ENCODE data around the gene TYW5.
A peak's percentile ranks its signal among the peaks of the same experiment; 100 is the strongest.
"Not testable (repeated sequence)": the region's sequence is repeated elsewhere in the genome, so short reads cannot be mapped to it uniquely, and the experiment has no call there.

TYW5 gene

DNA sequence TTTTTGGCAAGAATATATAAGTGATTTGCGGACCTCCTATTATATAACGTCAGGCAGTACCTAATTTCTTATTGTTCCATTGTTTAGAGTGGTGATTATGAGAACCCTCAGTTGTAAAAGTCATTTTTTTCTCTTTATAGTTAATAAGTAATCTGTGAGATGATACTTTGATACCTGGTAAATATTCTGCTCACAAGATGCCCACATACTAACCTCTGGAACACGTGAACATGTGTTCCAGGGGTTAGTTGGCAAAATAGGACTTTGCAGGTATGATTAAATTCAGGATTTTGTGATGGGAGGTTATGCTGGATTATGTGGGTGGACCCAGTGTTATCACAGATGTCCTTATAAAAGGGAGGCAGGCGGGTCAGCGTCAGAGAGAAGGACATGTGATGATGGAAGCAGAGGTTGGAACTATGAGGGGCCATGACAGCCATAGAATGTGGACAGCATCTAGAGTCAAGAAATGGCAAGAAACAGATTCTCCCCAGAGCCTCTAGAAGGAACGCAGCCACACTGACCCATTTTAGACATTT lies 16.9 kb upstream of the TYW5 start:
- DNase-seq, result no peak

DNA sequence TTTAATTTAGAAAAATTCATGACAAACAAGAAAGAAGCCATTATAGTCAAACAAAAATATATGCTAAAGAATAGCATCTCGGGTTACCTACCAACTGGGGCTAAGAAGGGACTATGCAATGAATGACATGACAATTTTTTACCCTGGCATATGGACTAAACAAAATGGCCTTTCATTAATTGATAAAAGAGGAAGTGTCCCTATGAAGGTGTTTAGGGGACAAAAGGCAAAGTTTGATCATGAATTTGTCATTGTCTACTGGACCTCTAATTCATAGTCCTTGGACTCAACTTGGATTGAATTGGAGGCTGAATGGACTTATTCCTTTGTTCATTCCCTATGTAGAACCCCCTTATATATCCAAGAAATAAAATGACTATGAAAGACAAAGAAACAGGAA lies 12.8 kb upstream of the TYW5 start:
- no peak for DNase-seq

DNA sequence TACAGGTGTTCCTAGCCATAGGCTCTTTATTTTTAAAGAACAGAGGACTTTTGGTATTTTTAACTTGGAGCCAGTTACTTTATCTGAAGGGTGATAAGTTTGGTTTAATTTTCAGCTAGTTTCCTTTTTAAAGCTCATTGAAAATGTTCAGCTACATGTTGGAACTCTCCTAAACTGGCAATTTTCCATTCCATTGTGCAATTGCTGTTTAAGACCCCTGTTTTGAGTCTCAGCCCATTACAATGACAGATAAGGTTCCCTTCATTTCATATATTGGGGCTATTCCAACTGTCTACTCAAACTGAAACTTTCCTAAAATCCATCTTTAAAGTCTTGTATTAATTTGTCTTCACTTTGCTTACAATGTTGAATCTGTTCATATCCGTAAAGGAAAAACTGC lies 11.7 kb upstream of the TYW5 start:
- DNase-seq, result no peak

DNA sequence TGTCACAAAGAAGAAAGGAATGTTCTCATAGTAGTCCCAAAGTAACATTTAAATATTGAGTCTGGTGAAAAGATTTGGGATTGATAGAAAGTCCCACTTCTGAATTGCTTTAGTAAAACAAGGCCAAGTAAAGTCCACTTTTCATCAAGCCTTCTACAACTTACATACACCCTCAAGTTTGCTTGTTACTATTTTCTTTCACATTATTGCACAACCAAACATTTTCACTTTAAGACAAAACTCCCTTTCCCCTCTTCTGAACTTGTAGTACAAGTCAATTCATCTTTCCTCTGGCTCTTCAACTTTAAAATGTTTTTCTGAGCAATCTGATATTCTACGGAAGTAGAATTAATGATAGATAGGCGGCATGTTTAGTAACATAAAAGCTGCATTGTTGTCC lies 11.1 kb upstream of the TYW5 start:
- DNase-seq, result no peak

DNA sequence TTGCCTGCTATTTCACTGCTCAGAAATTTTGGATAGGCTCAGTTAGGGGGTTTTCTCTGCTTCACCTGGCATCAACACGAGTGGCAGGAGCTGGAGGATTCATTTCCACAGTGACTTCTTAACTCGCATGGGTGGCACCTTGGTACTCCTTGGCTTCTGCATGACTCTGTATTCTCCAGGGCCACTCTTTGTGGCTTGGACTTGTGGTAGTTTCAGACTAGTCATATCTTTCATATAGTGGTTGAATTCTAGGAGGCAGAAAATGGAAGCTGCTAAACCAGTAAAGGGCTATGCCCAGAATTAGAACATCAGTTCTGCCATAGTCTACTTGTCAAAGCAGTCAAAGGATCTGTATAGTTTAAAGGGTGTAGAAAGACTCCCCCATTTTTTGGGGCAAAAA lies 6.9 kb upstream of the TYW5 start:
- DNase-seq, result no peak

DNA sequence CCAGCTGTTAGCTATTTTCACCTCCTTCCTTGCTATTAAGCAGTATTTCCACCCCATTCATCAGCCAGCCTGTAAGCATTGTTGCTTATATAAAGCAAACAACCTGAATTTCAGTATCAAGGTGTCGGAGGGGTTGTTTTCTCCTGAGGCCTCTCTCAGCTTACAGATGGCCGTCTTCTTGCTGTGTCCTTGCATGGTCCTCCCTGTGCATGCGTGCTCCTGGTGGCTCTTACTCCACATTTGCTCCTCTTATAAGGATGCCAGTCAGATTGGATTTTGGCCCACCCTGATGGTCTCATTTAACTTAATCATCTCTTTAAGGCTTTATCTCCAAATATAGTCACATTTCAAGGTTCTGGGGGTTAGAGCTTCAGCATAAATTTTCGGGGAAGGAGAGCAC lies 2.7 kb upstream of the TYW5 start:
- no peak for DNase-seq

DNA sequence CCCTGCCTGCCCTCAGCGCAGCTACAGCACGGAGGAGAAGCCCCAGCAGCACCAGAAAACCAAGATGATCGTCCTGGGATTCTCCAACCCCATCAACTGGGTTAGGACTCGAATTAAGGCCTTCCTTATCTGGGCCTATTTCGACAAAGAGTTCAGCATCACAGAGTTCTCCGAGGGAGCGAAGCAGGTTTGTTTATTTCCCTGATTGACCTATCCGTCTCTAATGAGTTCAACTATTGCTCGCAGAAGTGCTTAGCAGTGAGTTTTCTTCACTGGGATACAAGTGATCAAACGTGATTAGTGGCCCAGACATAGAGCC lies 730 bp upstream of the TYW5 start:
- no peak for DNase-seq

DNA sequence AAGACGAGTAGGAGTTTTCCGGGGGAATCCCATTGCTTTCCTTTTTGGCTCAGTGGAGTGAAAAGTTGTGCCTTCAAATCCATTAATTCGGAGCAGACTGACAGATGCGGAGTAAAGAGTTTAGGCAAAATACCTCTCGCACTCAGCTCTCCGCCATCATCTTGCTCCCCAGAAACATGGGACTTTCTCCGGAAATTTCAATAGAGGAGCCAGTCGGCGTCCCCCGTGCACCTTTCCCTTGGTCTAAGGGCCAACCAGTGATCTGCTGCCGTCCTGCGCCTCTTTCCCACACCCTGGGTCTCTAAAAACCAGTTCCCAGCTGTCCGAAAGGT lies 318 bp downstream of the TYW5 start:
- DNase-seq, result peak; percentile 71

DNA sequence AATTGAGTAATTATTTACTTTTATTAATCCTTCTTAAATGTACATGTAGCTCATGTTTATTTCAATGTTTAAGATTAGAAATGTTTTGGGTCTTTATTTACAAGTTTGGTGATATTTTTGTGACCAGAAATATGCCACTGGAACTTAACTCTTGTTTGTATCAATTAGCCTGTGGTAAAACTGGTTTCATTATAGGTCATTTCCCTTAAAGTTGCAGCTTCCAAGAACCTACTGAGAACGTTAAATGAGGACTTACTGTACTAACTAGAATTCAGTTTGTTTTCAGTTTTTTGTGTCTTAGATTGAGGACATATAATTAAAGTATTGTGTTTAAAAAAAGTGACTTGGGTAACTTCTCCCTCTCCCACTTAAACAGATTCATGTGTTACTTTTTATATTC lies 4.3 kb downstream of the TYW5 start:
- DNase-seq, result no peak

DNA sequence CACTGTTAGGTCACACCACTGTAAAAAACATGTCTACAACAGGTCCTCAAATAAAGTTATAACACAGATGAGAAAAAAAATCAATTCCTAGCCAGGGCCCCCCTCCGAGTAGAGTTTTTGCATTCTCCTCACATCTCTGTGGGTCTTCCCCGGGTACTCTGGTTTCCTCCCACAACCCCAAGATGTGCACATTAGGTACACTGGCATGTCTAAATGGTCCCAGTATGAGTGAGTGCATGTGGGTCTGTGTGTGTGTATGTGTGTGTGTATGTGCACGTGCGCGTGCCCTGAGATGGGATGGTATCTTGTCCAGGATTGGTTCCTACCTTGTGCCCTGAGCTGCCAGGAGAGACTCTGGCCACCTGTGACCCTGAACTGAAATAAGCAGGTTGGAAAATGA lies 4.9 kb downstream of the TYW5 start:
- DNase-seq, result no peak

DNA sequence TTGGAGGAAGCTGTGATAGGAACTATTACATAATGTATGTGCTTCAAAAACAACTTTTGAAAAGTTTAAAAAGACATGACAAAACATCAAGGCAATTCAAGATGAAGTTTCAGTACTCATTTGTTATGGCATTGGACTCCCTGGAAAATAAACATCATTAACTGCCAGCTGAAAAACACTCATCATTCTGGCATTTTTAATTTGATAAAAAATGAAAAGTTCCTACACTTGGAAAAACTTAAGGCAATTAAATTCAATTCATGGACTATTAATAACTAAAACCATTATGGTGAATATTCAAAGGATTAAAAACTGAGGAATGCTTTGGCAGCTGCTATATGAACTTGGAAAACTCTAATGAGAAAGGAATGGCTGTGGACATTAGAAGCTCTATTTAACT lies 8.5 kb downstream of the TYW5 start:
- DNase-seq, result no peak

DNA sequence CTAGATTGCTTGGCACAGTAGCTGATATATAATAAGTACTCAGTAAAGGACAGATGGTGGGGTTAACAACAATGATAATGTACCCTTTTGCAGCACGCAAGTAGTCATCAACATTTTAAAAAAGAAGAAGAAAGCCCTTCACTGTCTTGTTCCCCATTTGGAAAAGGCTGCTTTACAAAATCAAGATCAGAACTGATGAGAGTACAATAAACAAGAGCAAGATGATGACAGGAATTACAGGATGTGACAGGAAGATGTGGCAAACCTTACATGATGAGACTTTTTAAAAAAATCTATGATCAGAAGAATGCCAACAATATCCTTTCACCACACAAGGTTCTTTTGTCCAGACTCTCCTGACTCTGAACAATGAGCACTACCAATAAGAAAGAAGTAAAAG lies 9.1 kb downstream of the TYW5 start:
- DNase-seq, result no peak

DNA sequence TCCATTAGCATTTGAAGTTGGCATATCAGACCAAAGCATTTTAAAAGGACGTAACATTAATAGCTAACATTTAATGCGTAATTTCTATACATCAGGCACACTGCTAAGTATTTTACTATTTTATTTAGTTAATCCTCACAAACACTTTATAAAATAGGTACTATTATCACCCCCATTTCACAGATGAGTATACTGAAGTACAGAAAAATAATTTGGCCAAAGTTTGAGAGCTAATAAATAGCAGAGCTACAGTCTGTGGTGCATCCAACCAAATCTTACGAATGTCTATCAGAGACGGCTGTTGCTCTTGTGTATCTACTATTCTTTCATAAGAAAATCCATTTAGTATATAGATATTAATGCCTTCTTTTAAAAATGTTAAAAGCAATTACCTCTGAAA lies 11.9 kb downstream of the TYW5 start:
- DNase-seq, result no peak

DNA sequence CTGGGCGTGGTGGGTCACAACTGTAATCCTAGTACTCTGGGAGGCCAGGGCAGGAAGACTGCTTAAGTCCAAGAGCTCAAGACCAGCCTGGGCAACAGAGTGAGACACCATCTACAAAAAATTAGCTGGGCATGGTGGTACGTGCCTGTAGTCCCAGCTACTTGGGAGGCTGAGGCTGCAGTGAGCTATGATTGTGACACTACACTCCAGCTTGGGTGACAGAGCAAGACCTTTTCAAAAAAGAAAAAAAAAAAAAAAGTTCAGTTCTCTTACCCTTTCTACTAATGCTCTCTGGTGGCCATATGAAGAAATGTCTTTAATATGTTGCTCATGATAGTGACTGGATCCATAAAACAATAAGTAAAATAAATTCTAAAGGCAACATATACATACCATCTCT lies 14.9 kb downstream of the TYW5 start:
- DNase-seq, result peak; percentile 26

DNA sequence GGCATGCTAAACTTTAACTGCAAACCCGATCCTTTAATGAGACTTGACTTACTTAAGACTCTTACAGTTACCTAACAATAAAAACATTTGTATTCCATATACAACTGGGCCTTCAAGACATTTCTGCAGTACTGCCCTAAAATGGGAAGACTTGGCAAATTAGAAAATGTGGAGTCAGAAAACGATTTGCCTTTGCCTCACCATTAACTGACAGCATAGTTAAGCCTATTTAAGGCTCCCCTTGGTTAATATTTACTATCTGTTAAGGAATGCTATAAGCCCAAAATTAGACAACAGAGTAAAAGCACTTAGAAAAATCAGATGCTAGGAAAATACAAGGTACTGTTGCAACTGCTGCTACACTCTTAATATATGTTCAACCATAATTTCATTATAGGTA lies 18.7 kb downstream of the TYW5 start:
- DNase-seq, result no peak

DNA sequence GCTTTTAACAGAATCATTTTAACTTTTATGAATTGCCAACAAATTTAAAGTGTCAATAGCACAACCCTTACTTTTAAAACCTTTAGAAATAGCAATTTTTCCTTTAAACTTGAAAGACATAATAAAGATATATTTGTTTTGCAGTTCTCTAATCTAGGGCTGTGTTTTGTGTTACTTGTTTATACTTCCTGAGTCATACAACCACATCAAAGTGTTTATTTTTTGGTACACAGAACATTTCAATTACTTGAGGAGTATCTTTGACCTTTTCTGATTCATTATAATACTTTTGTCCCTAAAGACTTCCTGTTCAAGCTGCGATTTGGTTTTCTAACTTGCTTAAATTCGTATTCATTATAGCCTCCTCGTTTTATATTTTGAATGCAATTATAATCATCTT lies 21.8 kb downstream of the TYW5 start:
- DNase-seq, result no peak

DNA sequence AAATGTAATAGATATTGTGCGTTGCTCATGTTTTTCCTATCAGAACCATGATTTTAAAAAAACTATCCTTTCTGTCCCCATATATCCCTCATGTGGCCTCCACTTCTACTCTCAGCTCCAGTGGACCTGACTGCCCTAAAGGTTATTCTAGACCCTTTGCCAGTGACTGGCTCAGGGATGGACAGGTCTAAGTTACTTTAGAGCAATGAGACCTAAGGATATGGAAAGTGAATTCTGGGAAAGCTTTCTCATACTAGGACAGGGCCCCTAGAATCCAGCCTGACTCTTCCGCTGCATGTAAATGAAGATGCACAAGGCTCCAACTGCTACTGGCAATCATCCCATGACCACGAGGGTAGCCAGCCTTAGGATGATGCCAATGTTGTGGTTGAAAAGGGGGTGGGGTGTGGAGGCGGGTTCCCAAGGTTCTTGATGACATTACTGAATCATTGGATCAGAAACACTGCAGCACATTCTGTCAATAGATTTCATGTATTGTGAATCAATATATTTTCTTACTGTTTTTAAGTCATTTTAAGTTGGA lies 22.9 kb downstream of the TYW5 start:
- no peak for DNase-seq

DNA sequence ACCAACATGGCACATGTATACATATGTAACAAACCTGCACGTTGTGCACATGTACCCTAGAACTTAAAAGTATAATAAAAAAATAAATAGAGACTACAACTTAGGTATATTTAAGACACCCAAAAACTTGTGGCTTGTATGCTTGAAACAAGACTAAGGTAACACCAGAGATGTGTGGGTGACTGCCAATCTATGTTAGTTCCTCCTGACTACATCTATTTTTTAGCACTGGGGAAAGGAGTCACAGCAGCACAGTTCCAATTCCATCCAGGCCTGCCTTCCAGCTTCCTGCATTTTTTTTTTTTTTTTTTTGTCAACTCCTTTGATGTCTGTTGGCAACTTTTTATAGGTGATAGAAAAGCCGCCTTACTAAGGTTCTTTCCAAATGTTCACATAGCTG lies 26.0 kb downstream of the TYW5 start:
- DNase-seq, result no peak

DNA sequence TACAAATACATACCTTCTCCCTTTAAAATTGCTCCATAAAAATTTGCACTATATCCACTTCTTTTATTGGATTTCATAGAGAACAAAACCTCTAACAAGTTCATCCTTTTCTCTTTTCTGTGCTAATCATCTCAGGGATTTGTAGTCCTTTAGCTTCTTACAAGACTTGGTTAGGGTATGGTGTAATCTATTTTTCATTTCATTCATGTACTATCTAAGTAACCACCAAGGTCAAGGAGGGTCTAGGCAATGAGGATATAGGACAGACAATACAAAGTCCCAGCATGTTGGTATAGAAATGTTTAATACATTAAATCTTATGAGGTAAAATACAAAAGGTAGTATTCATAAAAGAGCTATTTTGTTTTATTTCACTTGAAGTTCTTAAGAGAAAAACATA lies 26.7 kb downstream of the TYW5 start:
- DNase-seq, result no peak

DNA sequence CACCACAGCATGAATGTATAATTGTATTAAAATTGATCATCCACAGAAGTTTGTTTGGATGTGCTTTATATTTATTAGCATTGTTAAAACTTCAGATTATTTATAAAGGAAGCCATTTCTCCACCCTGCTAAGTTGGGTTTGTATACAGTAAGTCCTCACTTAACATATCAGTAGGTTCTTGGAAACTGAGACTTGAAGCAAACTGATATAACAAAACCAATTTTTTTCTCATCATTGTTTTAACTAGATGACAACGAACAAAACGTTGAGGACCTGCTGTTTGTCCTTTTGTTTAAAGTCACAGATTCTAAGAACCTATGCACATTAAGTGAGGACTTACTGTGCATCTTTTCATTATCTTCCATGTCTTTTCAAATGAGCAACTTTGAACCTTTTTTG lies 27.1 kb downstream of the TYW5 start:
- DNase-seq, result no peak

DNA sequence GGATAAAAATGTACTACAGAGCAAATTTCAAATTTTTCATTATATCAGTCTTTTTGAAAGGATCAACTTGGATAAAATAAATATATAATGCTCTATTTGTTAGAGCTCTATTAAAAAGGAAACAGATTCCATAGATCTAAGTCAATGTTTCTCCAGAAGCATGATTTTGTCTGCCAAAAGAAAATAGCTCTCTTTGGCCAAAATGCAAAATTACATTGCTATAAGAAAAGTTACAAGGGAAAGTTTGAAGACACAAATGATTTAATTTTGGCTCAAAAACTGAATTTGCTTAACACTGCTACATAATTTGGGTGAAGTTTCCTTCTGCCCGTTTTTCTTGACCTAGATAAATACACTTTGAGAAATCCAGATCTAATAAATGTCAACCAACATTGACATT lies 28.5 kb downstream of the TYW5 start:
- no peak for DNase-seq

DNA sequence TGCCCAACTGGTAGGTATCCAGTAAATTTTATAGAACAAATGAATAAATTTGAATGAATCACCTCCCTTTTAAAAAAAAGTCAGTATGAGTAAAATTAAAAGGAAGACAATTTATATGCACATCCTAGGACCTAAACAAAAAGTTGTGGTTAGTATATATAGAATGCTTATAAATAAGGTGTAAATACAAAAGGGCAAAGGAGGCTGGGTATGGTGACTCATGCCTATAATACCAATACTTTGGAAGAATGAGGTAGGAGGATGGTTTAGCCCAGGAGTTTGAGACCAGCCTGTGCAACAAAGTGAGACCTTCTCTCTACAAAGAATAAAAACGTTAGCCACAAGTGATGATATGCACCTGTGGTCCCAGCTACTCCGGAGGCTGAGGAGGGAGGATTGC lies 31.4 kb downstream of the TYW5 start:
- no peak for DNase-seq

DNA sequence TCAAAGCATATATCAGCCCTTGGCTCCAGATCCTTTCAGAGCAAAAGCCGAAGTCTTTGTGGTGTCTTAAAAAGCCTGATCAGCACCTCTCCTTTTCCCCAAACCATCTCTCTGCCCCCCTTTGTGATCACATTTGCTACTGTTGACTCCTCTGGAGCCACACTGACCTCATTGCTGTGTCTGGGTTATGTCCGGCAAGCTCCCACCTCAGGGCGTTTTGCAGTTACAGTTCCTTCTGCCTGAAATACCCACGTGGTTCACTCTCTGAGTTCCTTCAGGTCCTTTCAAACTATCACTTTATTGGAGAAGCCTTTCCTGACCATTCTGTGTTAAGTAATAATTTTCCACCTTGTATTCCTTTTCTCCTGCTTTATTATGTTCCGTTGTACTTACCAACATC lies 32.4 kb downstream of the TYW5 start:
- DNase-seq, result no peak

DNA sequence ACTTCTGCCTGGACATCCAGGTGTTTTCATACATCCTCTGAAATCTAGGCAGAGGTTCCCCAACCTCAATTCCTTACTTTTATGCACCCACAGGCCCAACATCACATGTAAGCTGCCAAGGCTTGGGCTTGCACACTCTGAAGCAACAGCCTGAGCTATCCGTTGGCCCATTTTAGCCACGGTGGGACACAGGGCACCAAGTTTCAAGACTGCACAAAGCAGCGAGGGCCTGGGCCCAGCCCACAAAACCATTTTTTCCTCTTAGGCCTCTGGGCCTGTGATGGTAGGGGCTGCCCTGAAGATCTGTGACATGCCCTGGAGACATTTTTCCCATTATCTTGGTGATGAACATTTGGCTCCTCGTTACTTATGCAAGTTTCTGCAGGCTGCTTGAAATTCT lies 38.3 kb downstream of the TYW5 start:
- no peak for DNase-seq

DNA sequence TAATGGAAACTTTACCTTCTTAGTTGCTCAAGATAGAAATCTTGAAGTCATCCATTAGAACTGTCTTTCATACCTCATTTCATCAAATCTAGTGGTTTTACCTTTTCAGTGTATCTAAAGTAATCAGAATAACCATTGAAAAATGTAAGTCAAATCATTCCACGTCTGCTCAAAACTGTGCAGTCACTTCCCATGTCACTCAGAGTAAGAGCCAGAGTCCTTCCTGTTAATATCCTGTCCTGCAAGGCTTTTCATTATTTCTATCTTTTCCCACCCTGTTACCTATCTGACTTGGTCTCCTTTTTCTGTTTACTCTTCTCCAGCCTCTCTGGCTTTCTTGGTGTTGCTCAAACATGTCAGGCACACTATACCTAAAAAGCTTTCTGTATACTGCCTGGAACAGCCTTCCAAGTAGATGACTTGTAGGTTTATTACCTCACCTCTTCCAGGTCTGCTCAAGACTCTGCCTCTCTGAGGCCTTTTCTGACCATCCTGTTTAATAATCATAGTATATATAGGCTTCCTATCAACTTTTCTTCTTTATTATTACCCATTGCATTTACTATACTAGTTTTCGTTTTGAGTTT lies 40.8 kb downstream of the TYW5 start:
- DNase-seq, result no peak

DNA sequence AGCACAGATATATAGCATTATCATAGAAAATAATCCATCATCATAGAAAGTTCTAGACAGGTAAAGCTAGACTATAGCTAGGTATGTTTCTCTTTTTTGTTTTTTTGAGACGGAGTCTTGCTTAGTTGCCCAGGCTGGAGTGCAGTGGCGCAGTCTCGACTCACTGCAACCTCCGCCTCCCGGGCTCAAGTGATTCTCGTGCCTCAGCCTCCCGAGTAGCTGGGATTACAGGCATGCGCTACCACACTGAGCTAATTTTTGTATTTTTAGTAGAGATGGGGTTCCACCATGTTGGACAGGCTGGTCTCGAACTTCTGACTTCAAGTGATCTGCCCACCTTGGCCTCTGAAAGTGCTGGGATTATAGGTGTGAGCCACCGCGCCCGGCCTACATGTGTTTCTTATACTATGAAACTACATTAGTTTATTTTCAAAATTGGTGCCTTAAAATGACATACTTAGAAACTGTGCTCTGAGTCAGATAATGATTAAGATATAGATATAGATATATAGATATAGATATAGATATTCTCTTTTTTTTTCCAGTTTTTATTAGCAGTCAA lies 42.7 kb downstream of the TYW5 start:
- not testable (repeated sequence) for DNase-seq
